Adipose tissue (tissue), 3 donors: ENCODE measurements around the gene RTP4. TPM values are rescaled to one million over a fixed set of nuclear protein-coding genes. Genes with fewer than 3 reads are reported as not detected.
"Not testable (repeated sequence)": the region's sequence is repeated elsewhere in the genome, so short reads cannot be mapped to it uniquely, and the experiment has no call there.

Experiments
- H3K27ac ChIP-seq: one replicate; pipeline ENCODE4 v1.5.1; 2013; ENCODE audit warnings: low read depth, low read length
- WGBS, 3 donors: extraction: QIAGEN DNeasy Blood & Tissue Kit; methylation state at CpG; one replicate each; pipeline ENCODE4 v1.1.7; 2013; 5-methylcytosine and 5-hydroxymethylcytosine counted together
- polyA plus RNA-seq, 3 donors: library from polyadenylated mRNA; stranded (reverse); fragments of 200-250 nt; gene quantifications; one replicate each; pipeline ENCODE4 v1.2.3, GENCODE V29; 2013
- donor health status: healthy with polysubstance abuse.
- donor health status: Bipolar disorder and iron deficiency.
- donor health status: healthy.

Gene RTP4
- polyA plus RNA-seq, 3 donors: 1.1 to 4.9 (median 1.6) TPM

DNA sequence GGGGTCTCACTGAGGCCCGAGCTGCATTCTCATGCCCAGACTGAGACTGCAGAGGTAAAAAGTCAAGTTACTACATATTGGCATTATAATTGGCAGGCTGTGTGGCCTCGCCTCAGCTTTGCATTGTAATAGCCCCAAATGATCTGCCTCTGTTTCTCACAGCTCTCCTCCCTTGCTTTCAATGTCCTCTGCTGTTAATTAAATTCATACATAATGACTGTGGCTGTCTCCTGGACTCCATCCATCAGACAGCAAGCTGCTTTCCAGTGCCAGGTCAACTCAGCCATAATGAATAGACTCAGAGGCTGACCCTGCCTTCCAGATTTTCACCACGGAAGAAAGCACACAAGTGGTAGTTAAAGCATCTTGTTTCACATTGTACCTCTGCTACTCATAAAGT, 7.6 kb upstream of the RTP4 start:
- WGBS, 3 donors: 38 to 79% (median 71%) methylated on average over 3 of the region's 3 CpGs
- no peak overlapping the region for H3K27ac ChIP-seq

DNA sequence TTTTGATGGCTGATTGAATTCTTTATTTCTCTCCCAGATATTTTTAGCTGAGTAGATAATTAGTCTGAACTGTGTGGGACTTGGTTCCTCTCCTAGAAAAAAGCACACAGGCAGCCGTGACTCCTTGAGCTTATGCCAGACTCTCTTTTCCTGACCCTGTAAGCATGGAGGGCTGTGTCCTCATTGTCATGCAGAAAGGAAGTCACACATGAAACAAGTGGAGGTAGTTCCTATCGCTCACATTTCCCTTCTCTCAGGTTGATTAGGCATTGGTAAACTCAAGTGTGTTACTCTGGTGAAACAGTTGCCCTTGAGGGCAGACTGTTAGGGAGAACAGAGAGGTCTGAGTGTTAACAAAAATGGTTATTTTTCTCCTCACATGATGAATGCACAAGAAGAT, 6.3 kb upstream of the RTP4 start:
- H3K27ac ChIP-seq: no peak overlapping the region
- 18 to 27% (median 19%) methylated on average over 2 of the region's 2 CpGs for WGBS, 3 donors

DNA sequence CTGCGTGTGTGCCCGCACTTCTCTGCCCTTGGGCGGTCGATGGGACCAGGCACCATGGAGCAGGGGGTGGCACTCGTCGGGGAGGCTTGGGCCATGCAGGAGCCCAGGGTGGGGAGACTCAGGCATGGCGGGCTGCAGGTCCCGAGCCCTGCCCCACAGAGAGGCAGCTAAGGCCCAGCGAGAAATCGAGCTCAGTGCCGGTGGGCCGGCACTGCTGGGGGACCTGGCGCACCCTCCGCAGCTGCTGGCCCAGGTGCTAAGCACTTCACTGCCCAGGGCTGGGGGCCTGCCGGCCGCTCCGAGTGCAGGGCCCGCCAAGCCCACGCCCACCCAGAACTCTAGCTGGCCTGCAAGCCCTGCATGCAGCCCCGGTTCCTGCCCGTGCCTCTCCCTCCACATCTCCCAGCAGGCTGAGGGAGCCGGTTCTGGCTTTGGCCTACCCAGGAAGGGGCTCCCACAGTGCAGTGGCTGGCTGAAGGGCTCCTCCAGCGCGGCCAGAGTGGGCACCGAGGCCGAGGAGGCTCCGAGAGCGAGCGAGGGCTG, 553 bp upstream of the RTP4 start:
- WGBS, 3 donors: 86 to 92% (median 92%) methylated on average over 22 to 29 of the region's 29 CpGs

DNA sequence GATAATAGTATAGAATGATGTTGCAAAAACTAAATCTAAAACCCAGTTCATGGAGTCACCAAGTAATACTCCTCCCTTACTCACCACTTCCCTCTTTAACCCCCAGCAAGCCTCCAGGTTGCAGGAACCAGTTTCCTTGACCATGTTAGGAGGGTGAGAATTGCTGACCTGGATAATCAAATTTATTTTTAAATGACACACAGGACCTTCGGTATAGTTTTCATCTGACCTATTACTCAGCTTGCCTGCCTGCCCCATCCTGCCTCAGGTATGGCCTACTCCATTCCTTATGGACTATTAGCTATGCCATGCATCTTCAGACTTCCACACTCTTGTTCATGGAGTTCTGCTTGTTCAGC, 883 bp downstream of the RTP4 start:
- H3K27ac ChIP-seq: no peak overlapping the region

More for the DNA sequence above, 553 bp upstream of the RTP4 start:
- H3K27ac ChIP-seq: peak overlapping the region; percentile 73

DNA sequence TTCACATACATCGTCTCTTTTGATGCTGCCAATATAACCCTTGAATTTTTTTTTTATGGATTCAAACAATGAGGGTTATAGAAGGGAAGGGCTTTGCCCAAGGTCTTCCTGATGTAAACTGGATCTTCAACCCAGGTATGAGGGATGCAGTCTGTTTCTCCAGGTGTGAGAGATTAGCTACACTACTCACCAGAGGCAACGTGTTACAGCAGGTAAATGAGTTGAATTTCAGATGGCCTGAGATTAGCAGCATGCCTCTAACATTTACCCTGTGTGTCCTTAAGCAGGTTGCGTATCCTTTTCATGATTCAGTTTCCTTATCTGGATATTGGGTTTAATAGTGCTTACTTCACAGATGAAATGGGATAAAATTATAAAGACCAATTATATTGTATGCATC, 1.9 kb downstream of the RTP4 start:
- no peak overlapping the region for H3K27ac ChIP-seq
- WGBS, 3 donors: 78 to 98% (median 88%) methylated on average over 3 of the region's 3 CpGs

More for the DNA sequence above, 883 bp downstream of the RTP4 start:
- 27 to 45% (median 32%) methylated on average over 1 of the region's 1 CpG for WGBS, 3 donors

DNA sequence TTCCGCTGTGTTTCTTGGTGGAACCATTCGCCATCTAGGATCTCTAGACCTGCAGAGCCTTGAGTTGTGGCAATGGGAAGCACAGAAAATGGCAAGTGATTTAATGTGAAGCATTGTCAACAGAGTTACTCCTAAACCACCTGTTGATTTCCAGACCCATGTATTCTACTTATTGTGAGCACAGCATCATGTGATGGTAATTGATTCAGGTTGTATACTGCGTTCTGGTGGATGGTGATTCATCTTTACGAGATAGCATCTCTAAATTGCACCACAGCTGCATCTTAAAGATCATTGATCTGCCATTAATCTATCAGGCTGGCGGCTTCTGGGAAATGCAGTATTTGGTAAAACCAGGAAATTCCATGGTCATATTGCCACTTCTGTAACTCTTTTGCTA, 7.4 kb downstream of the RTP4 start:
- H3K27ac ChIP-seq: no peak overlapping the region
- WGBS, 3 donors: 73 to 86% (median 82%) methylated on average over 5 of the region's 5 CpGs

DNA sequence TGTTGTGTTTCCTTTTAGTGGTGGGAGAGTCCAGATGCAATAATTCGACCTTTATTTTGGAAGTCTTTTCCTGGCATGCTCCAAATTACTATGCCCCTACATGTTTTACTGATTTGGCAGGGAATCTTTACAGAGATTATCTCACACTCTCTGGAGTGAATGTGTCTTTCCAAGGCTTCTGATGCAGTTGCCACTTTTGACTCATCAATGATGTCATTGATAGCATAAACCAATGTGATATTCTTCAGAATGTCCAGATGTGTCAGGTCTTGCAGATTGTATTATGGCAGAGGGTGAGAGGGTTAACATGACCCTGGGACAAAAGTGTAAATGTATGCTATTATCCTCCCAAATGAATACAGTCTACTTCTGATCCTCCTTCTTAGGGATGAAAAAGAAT, 9.7 kb downstream of the RTP4 start:
- H3K27ac ChIP-seq: no peak overlapping the region
- 62 to 91% (median 89%) methylated on average over 1 of the region's 1 CpG for WGBS, 3 donors

DNA sequence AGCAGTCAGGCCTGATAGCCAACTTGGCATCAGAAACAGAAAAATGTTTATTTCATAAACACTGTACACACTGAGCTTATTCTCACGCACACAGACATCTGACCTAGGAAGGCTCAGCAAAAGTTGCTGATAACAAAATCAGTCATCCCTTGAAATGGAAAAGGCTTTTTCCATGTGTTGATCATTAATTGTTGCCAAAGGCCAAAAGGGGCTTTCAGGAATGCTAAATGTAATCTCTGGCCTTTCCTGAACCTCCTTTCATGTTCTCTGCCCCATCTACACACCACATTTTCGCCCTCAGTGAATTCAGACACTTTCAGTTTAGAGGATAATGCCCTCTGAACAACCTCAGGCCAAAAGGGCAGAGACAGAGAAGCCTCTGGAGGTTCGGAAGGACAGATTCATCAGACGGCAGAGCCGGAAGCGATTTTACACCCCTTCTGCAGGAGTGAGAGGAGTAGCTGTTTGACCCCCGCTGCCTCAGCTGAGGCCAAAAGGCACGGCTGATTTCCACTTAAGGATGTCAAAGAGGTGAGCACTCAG, 14.5 kb downstream of the RTP4 start:
- H3K27ac ChIP-seq: no peak overlapping the region
- 31 to 60% (median 58%) methylated on average over 8 of the region's 8 CpGs for WGBS, 3 donors

DNA sequence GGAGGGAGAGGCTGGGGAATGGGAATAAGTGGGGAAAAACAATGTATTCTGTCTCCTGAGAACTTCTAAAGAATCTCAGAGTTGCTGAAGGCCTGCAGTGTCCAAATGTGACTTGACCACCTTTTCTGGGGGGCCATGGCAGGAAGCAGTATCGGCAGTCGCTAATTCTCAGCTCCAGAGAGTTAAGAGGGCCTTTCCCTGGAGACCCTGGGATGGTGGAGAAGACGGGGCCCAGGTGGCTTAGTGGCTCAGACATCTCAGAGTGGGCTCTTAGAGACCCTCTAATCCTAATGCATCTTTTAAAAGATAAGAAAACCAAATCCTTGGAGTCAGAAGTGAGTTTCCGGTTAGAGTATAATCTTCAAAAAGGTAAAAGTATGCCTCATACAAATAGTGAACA, 15.1 kb downstream of the RTP4 start:
- H3K27ac ChIP-seq: no peak overlapping the region
- 75 to 88% (median 84%) methylated on average over 4 of the region's 4 CpGs for WGBS, 3 donors

DNA sequence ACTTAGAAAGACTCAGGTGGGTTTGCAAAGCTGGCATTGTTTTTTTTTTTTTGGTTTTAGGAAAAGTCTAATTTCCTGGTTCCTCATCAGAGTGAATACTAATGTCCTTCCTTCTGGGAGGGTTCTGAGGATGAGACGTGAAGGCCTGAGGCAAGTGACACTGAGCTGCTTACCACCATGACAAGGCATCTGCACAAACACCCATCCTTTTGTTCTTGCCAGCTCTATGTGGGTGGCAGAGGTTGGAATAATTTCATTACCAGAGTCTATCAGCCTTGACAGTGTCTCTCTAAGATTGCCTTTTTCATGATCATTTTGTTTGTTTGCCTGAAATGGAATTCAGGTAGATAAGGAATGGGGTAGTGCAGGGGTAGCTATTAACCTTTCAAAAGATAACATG, 17.1 kb downstream of the RTP4 start:
- H3K27ac ChIP-seq: no peak overlapping the region
- WGBS, 3 donors: 30 to 56% (median 55%) methylated on average over 1 of the region's 1 CpG

DNA sequence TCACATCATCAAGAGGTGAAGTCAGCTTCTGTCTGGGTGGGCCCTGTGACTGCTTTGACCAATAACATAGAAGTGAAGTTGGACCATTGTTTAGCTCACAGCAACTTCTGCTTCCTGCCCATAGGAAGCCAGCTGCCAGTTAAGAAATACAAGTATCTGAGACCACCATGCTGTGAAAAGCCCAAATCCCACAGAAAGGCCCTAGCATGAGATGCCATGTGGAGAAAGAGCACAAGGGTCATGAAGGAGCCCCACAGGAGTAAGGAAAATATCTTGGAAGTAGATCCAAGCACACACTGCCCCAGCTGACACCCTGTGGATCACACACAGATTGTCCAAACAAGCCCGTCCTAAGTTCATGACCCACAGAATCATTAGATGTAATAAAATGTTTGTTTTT, 28.5 kb downstream of the RTP4 start:
- WGBS, 3 donors: 40 to 70% (median 65%) methylated on average over 1 of the region's 1 CpG
- no peak overlapping the region for H3K27ac ChIP-seq

DNA sequence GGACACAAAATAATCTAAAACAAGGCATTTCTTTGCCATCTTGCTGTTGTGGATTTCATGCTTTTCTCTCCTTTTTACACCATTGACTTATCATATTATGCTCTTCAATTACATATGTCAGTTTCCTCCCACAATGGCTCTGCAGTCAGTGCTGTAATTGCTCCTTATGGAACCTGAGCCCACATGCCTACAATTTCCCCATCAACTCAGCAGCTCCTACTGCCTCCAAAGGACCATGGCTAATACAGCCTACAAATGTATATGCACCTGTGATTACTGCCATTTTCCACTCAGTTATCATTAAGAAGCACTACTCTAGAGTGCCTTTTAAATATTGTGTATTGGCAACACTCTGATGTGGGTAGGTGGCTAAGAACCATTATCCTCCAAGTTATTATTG, 30.8 kb downstream of the RTP4 start:
- H3K27ac ChIP-seq: no peak overlapping the region

DNA sequence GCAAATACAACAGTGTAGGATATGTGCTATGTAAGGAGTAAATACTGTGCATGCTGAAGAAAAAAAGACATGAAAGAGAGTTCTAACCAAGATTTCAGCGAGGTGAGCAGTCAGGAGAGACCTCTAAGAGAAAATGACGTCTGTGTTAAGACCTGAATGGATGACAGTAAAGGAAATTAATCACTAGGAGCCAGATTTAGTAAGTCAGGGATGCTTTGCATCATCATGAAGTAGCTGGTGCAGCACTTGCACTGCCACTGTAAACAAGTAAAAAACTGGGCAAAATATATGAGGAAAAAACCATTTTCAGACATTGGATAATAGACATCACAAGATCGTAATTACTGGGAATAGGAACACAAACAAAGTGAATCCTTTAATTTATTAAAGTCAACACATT, 32.6 kb downstream of the RTP4 start:
- no peak overlapping the region for H3K27ac ChIP-seq
- WGBS, 3 donors: 62 to 73% (median 64%) methylated on average over 3 of the region's 3 CpGs

DNA sequence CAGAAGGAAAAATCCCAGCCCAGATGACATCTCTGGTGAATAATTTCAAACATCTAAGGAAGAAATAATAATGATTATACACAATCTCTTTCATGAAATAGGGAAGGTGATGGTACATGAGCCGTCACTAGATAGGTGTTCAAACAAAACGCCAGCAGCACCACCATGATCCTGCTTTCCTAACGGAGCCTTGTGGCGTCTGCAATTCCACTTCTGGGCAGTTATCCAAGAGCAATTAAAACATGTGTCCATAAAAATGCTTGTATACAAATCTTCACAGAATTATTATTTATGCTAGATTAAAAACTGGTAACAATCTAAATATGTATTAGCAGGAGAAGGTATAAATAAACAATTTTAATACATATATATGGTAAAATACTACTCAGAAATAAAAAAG, 33.7 kb downstream of the RTP4 start:
- H3K27ac ChIP-seq: no peak overlapping the region
- WGBS, 3 donors: 77 to 83% (median 82%) methylated on average over 4 of the region's 4 CpGs

DNA sequence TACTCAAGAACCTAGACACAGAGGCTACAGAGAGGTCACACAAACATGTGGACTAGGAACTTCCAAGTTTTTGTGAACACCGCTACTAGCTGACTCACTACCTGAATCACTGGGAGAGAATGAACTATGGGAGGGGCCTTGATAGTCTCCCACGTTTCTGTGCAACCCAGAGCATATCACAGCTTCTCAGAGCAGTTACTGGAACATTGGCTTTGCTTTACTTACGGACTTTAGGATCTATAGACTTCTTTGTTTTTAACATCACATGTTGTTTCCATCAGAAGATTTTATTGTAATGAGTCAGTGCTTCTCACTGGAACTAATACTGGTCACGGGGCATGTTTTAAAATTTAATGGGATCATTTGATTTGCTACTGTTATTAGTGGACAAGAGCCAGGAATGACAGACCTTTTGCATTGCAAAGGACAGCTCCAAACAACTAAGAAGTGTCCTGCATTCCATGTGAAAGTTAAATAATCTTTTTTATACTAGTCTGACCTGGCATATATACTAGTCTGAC, 35.6 kb downstream of the RTP4 start:
- WGBS, 3 donors: 43 to 56% (median 51%) methylated on average over 4 of the region's 4 CpGs
- no peak overlapping the region for H3K27ac ChIP-seq

DNA sequence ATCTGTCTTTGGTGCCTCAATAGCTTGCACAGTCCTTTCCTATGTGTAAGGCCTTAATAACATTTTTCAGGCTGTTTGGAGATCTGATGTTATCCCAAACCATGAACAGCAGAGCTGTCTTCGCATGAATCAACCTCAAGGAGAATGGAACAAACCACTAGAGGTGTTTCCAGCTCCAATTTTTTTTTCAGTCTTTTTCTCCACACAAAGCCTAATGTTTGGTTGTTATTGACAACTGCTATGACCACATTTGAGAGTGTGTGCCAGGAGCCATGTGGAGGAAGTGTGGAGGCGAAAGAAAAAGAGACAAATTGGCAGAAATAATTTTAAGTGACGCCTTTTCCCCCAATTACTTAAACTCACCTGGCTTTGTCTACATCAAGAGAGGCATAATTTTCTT, 38.7 kb downstream of the RTP4 start:
- WGBS, 3 donors: 65 to 79% (median 78%) methylated on average over 3 of the region's 3 CpGs

DNA sequence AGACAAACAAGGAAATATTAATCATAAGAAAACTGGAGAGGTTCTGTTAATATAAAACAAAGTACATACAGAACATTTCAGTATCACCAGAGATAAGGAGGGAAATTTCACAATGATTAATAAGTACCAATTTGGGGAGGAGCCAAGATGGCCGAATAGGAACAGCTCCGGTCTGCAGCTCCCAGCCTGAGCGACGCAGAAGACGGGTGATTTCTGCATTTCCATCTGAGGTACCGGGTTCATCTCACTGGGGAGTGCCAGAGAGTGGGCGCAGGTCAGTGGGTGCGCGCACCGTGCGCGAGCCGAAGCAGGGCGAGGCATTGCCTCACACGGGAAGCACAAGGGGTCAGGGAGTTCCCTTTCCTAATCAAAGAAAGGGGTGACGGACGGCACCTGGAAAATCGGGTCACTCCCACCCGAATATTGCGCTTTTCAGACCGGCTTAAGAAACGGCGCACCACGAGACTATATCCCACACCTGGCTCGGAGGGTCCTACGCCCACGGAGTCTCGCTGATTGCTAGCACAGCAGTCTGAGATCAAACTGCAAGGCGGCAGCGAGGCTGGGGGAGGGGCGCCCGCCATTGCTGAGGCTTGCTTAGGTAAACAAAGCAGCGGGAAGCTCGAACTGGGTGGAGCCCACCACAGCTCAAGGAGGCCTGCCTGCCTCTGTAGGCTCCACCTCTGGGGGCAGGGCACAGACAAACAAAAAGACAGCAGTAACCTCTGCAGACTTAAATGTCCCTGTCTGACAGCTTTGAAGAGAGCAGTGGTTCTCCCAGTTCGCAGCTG, 44.0 kb downstream of the RTP4 start:
- 25 to 71% (median 50%) methylated on average over 5 to 19 of the region's 35 CpGs for WGBS, 3 donors
- H3K27ac ChIP-seq: not testable (repeated sequence)

More for the DNA sequence above, 38.7 kb downstream of the RTP4 start:
- H3K27ac ChIP-seq: no peak overlapping the region
